PFSK-1 (cell line): ENCODE measurements around the gene ALG5.

Experiments used
- POLR2AphosphoS5 ChIP-seq: IDR thresholded peaks from 2 replicates; pipeline ENCODE4 v1.6.1; 2012; ENCODE audit warnings: low read depth, mild to moderate bottlenecking, control low read depth, low read length, moderate library complexity
- SIN3A ChIP-seq: IDR thresholded peaks from 2 replicates; pipeline ENCODE4 v1.6.1; 2012; ENCODE audit warnings: mild to moderate bottlenecking, low read length, moderate library complexity, borderline replicate concordance; ENCODE audit not compliant: insufficient read depth
- TAF1 ChIP-seq: IDR thresholded peaks from 2 replicates; pipeline ENCODE4 v1.6.1; 2012; ENCODE audit warnings: low read length, control low read depth, borderline replicate concordance; ENCODE audit not compliant: insufficient read depth
- TF ChIP-seq, protein P1 (sequence below), 2 experiments: IDR thresholded peaks; 2 replicates each; pipeline versions ENCODE4 v1.6.1 to v1.8.0; 2011 to 2012; ENCODE audit warnings: low read depth in 2 of 2, low read length in 2 of 2, control low read depth in 1 of 2, inconsistent platforms in 1 of 2, mild to moderate bottlenecking in 1 of 2, moderate library complexity in 1 of 2; ENCODE audit not compliant: insufficient read depth in 1 of 2

DNA sequence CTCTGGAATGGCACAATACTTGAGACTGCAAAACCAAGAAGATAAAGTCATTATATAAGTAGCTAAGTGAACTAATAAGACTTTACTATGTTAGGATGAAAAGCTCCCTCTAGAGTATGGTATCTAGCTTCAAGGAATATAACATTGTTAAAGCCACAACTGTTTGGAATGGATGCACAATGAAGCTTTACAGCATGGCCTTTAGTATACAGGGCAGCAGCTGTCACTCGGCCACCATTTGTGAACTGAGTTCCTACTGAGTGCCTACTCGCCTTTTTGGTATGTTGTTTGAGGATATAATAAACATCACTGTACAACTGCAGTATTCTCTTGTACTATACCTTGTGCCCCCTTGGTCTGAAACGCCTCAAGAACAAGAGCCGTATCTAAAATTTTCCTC lies 6.8 kb downstream of the ALG5 start:
- TF ChIP-seq, protein P1, sequence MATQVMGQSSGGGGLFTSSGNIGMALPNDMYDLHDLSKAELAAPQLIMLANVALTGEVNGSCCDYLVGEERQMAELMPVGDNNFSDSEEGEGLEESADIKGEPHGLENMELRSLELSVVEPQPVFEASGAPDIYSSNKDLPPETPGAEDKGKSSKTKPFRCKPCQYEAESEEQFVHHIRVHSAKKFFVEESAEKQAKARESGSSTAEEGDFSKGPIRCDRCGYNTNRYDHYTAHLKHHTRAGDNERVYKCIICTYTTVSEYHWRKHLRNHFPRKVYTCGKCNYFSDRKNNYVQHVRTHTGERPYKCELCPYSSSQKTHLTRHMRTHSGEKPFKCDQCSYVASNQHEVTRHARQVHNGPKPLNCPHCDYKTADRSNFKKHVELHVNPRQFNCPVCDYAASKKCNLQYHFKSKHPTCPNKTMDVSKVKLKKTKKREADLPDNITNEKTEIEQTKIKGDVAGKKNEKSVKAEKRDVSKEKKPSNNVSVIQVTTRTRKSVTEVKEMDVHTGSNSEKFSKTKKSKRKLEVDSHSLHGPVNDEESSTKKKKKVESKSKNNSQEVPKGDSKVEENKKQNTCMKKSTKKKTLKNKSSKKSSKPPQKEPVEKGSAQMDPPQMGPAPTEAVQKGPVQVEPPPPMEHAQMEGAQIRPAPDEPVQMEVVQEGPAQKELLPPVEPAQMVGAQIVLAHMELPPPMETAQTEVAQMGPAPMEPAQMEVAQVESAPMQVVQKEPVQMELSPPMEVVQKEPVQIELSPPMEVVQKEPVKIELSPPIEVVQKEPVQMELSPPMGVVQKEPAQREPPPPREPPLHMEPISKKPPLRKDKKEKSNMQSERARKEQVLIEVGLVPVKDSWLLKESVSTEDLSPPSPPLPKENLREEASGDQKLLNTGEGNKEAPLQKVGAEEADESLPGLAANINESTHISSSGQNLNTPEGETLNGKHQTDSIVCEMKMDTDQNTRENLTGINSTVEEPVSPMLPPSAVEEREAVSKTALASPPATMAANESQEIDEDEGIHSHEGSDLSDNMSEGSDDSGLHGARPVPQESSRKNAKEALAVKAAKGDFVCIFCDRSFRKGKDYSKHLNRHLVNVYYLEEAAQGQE (IDR thresholded peaks at IDR 0.05; ENCODE audit: insufficient read depth in 1 of 2, low read depth in 2 of 2, low read length in 2 of 2) = no peak
- TF ChIP-seq TAF1 = no peak
- no peak for TF ChIP-seq SIN3A
- no peak for TF ChIP-seq POLR2AphosphoS5
